DND-41 (cell line): Measurements from ENCODE around the gene PITPNC1.

ENCODE experiments used
- ATAC-seq: fragments of 200-7000 bp; cut with Tn5 transposase; 3 replicates; pipeline ENCODE4 v1.9.1; 2021; ENCODE audit warnings: low read depth; ENCODE audit not compliant: insufficient read depth
- DNase-seq: peaks from one replicate; pipeline ENCODE4 v3.0.0-alpha.2; 2020
- H2AFZ ChIP-seq: 2 replicates; pipeline ENCODE4 v1.6.0; 2012; ENCODE audit warnings: low read depth, low read length
- H3K27ac ChIP-seq: 2 replicates; pipeline ENCODE4 v1.5.1; 2012; ENCODE audit warnings: low read length, inconsistent platforms
- H3K27me3 ChIP-seq: fragments of 200-600 bp; sonication (generic); 2 replicates; pipeline ENCODE4 v1.6.0; 2012; ENCODE audit warnings: low read length, mild to moderate bottlenecking, inconsistent platforms; ENCODE audit not compliant: insufficient read depth, poor library complexity
- H3K36me3 ChIP-seq: 2 replicates; pipeline ENCODE4 v1.5.1; 2012; ENCODE audit warnings: low read length, inconsistent platforms; ENCODE audit not compliant: insufficient read depth
- H3K4me1 ChIP-seq: 2 replicates; pipeline ENCODE4 v1.5.1; 2012; ENCODE audit warnings: mild to moderate bottlenecking, low read length; ENCODE audit not compliant: insufficient read depth
- H3K4me2 ChIP-seq: 2 replicates; pipeline ENCODE4 v1.6.0; 2012; ENCODE audit warnings: mild to moderate bottlenecking, moderate library complexity, low read length, inconsistent platforms; ENCODE audit not compliant: insufficient read depth
- H3K4me3 ChIP-seq, 2 experiments: fragments of 200-600 bp in 1 of 2; shearing (Covaris generic) in 1 of 2; 2 replicates each; pipeline ENCODE4 v1.5.1; 2012 to 2016; ENCODE audit warnings: inconsistent platforms in 2 of 2, low read length in 2 of 2, mild to moderate bottlenecking in 2 of 2, low read depth in 1 of 2, moderate library complexity in 1 of 2
- H3K79me2 ChIP-seq: 2 replicates; pipeline ENCODE4 v1.6.0; 2012; ENCODE audit warnings: low read length, inconsistent platforms; ENCODE audit not compliant: insufficient read depth
- H3K9ac ChIP-seq: 2 replicates; pipeline ENCODE4 v1.6.0; 2012; ENCODE audit warnings: low read depth, mild to moderate bottlenecking, inconsistent platforms, low read length, moderate library complexity
- H3K9me3 ChIP-seq: 2 replicates; pipeline ENCODE4 v1.5.1; 2012; ENCODE audit warnings: low read length, moderate library complexity, mild to moderate bottlenecking, inconsistent platforms; ENCODE audit not compliant: insufficient read depth, severe bottlenecking
- H4K20me1 ChIP-seq: 2 replicates; pipeline ENCODE4 v1.6.0; 2012; ENCODE audit warnings: low read length; ENCODE audit not compliant: insufficient read depth
- EZH2 ChIP-seq: IDR thresholded peaks from 3 replicates; pipeline ENCODE4 v1.6.1; 2012; ENCODE audit warnings: borderline replicate concordance, low read depth, mild to moderate bottlenecking, moderate library complexity, low read length, inconsistent platforms; ENCODE audit not compliant: severe bottlenecking
- TF ChIP-seq, protein P1 (sequence below): IDR thresholded peaks from 2 replicates; pipeline ENCODE4 v1.5.1; 2012; ENCODE audit warnings: borderline replicate concordance, low read length, moderate library complexity, mild to moderate bottlenecking; ENCODE audit not compliant: poor library complexity, severe bottlenecking; ENCODE audit errors: extremely low read depth

Gene PITPNC1

DNA sequence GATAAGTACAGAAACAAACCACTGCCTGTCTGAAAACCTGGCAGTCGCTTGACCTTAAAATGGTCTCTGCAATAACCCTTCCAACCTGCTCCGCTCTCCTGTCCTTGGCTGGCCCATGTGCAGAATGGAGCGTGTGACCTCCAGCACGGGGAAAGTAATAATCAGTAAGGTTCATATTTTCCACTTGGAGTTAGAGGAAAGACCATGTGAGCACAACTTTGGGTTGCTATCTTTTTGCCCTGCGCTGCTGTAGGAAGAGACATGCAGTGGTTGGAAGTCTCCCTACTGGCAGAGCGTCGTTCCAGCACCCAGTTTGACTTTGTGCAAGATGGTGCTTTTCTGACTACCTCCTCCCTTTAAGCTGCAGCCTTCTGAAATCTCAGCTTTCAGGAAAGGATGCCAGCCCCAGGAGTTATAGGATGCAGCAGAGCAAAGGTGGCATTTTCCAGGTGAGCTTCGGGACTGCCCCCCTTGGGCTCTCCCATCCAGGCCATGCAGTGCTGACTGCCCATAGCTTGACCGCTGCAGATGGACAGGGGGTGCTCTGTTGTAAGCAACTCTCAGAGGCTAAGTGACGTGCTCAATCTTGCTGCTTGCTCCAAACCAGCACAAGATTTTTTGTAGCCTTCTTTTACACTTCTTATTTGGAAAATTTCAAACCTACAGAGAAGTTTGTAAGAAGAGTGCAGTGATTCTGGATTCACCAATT, 230.0 kb downstream of the PITPNC1 start:
- no peaks in the 10 kb centered on the region for H3K4me1 ChIP-seq
- H3K27ac ChIP-seq = no peak overlapping the region
- ATAC-seq (no peak), DNase-seq (no peak)
- H3K36me3 ChIP-seq = no peaks in the 10 kb centered on the region
- H3K4me3 ChIP-seq = no peak overlapping the region
- no peaks in the 10 kb centered on the region for H3K27me3 ChIP-seq
- no peak overlapping the region for H2AFZ ChIP-seq
- no peaks in the 10 kb centered on the region for H3K79me2 ChIP-seq
- TF ChIP-seq, protein P1, sequence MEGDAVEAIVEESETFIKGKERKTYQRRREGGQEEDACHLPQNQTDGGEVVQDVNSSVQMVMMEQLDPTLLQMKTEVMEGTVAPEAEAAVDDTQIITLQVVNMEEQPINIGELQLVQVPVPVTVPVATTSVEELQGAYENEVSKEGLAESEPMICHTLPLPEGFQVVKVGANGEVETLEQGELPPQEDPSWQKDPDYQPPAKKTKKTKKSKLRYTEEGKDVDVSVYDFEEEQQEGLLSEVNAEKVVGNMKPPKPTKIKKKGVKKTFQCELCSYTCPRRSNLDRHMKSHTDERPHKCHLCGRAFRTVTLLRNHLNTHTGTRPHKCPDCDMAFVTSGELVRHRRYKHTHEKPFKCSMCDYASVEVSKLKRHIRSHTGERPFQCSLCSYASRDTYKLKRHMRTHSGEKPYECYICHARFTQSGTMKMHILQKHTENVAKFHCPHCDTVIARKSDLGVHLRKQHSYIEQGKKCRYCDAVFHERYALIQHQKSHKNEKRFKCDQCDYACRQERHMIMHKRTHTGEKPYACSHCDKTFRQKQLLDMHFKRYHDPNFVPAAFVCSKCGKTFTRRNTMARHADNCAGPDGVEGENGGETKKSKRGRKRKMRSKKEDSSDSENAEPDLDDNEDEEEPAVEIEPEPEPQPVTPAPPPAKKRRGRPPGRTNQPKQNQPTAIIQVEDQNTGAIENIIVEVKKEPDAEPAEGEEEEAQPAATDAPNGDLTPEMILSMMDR = no peak
- TF ChIP-seq EZH2 = no peak
- H4K20me1 ChIP-seq = no peaks in the 10 kb centered on the region
- H3K4me2 ChIP-seq = no peak overlapping the region
- H3K9me3 ChIP-seq = no peaks in the 10 kb centered on the region
- no peak overlapping the region for H3K9ac ChIP-seq

DNA sequence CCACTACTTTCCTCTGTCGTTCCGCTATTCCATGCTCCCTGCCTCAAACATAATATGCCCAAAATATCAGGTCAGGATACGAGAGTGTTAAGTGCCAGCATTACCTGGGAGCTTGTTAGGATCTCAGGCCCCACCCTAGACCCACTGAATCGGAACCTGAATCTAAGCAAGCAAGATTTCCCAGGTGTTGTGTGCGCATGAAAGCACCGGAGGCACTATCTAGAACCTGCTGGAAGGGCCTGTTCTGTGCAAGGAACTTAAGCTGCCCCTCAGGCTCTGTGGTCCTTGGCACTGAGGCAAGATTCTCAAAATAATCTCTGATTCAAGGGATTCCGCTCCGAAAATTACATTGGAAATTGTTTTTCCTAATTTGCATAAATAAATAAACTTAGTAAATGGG, 233.0 kb downstream of the PITPNC1 start:
- no peak overlapping the region for H3K27ac ChIP-seq
- ATAC-seq (no peak), DNase-seq (no peak)
- H3K27me3 ChIP-seq = no peaks in the 10 kb centered on the region
- no peak overlapping the region for H2AFZ ChIP-seq
- no peak for TF ChIP-seq EZH2
- TF ChIP-seq, protein P1 = no peak
- H3K4me3 ChIP-seq = no peak overlapping the region
- no peaks in the 10 kb centered on the region for H3K4me1 ChIP-seq
- H3K4me2 ChIP-seq = no peak overlapping the region
- no peaks in the 10 kb centered on the region for H3K79me2 ChIP-seq
- no peaks in the 10 kb centered on the region for H4K20me1 ChIP-seq
- H3K9me3 ChIP-seq = no peaks in the 10 kb centered on the region
- H3K36me3 ChIP-seq = no peaks in the 10 kb centered on the region
- H3K9ac ChIP-seq = no peak overlapping the region

DNA sequence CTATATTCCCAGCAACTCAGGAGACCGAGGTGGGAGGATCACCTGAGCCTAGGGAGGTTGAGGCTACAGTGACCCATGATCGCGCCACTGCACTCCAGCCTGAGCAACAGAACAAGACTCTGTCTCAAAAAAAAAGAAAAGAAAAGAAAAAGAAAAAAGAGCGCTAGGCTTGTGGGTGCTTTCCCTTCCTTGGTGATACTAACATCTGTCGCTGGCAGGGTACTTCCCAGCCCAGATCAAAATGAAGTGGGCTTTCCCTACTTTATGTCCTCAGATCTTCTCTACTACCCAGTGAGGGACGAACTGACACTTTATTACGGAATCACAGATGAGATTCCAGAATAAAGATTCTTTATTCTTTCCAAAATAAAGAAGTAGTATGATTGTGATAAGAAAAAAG, 236.9 kb downstream of the PITPNC1 start:
- TF ChIP-seq, protein P1 = no peak
- no peak for TF ChIP-seq EZH2
- Histone ChIP-seq H3K4me2 (no peak overlapping the region), H2AFZ (no peak overlapping the region), H3K27me3 (no peaks in the 10 kb centered on the region), H3K9me3 (no peaks in the 10 kb centered on the region), H3K4me1 (no peaks in the 10 kb centered on the region), H3K36me3 (no peaks in the 10 kb centered on the region), H4K20me1 (no peaks in the 10 kb centered on the region), H3K9ac (no peak overlapping the region), H3K4me3 (no peak overlapping the region), H3K79me2 (no peaks in the 10 kb centered on the region), H3K27ac (no peak overlapping the region)
- ATAC-seq (no peak), DNase-seq (no peak)
